Stimulated activated naive CD8-positive, alpha-beta T cell treated with anti-CD3 and anti-CD28 coated beads, Interleukin-15, Interleukin-2, amounts not matched to agents 100 U/mL and 50 U/mL, for 24 hours (primary cell): ENCODE results near the gene GLI3.

Experiments
- ATAC-seq: fragments of 150-1000 bp; cut with Tn5 transposase; one replicate; pipeline ENCODE4 v1.10.0; 2021
- DNase-seq: peaks from one replicate; pipeline ENCODE4 v3.0.0; 2021

The GLI3 gene

DNA sequence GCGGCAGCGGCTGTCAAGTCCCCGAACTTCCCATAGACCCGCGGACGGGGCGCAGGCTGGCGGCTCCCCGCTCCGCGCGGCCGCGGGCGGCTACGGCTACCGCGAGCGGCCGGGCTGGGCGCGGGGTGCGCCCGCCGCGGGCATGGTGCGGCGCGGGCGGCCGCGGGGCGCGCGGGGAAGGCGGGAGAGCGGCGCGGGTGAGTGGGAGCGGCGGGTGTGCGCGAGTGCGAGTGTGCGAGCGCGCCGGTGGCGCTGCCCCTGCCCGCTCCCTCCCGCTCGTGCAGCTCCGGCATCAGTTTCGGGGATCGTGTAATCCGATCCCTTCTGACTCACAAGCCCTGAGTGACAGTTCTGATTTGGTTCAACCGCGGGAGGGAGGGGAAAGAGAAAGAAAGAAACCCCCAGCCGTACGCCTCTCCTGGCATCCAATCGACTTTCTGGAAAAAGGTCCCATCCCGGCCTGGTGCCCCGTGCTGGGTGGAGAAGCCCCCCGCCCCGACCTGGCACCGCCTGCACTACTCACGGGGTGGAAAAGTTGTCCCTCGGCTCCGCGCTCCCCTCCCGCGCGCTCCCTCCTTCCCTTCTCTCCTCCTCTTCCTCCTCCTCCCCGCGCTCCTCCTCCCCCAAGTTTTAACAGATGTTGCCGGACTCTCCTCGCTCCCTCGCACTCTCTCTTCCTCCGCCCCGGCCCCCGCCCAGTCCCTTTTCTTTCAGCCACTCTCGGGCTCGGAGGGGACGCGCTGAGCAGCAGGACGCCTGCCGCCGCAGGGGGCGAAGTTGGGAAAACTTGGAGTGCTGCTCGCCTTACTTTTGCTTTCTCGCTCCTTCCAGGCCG lies at the start of gene GLI3:
Gene GLI3, minus strand, starts transcription at position 234 of the 835 bp plus-strand sequence. CDS start 13,956 bp downstream, outside the sequence.
- ATAC-seq (peak; percentile 79), DNase-seq (peak; percentile 25)

DNA sequence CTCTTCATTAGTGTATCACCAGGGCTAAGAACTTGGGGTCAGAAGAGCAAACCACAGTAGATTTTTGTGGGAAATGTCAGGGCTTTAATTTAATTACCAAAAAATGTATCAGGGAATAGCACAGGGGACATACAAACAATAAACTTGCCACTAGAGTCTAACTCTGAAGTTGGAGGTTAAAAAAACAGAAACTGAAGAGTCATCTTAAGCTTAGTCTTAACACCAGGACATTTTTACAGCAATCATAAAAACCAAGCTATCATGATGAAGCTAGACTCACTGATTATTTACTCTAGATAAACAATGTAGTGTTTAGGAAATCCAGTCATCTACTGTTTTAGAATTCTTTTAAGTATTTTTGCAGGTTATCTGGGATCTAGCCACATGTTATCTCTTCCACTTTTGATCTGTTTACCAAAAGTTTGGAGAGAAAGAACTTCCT lies 48.4 kb upstream of the GLI3 start:
- ATAC-seq (no peak), DNase-seq (no peak)

DNA sequence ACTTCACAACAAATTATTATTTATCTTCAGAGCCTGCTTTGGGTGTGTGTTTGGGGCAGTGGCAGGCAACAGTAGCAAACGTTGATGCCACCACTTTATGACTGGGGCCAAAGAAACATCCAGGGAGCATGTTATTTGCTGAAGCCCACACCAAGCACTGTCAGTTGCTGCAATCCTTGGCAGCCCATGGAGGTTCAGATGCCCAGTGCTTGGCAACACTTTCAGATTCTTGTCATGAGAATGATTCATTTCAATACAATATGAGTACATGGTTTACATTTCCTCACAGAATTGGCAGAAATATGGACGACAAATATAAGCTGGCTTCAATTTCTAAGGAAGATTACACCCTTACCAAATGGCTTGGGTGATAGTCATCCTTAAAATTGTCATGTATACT lies 46.5 kb upstream of the GLI3 start:
- ATAC-seq (no peak), DNase-seq (no peak)

DNA sequence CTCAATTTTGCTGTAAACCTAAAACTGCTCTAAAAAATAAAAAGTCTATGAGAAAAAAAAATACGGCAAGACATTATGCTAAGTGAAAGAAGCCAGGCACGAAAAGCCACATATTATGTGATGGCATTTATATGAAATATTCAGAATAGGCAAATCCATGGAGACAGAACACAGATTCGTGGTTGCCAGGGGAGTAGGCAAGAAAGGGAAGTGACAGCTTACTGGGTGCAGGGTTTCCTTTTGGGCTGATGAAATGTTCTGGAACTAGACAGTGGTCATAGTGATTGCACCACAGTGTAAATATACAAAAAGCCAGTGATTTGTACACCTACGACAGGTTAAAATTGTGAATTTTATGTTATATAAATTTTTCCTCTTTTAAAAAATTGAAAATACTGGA lies 41.3 kb upstream of the GLI3 start:
- no peak for DNase-seq
- no peak for ATAC-seq

DNA sequence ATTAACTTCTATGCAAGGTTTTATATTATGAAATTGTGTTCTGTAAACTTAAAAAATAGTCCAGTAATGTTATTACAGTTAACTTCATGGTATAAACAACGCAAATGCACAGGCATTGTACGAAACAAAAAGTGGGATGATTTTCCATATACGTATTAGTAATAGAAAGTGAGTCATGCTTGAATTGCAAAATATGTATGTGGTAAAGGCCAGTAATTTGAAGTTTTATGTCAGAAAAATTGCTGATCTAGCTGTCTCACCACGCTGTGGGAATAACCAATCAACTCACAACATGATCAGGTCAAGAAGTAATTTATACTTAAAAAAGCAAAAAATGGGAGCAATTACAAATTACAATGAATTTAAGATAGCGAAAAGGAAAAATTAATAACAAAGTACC lies 37.0 kb upstream of the GLI3 start:
- DNase-seq (no peak), ATAC-seq (no peak)

DNA sequence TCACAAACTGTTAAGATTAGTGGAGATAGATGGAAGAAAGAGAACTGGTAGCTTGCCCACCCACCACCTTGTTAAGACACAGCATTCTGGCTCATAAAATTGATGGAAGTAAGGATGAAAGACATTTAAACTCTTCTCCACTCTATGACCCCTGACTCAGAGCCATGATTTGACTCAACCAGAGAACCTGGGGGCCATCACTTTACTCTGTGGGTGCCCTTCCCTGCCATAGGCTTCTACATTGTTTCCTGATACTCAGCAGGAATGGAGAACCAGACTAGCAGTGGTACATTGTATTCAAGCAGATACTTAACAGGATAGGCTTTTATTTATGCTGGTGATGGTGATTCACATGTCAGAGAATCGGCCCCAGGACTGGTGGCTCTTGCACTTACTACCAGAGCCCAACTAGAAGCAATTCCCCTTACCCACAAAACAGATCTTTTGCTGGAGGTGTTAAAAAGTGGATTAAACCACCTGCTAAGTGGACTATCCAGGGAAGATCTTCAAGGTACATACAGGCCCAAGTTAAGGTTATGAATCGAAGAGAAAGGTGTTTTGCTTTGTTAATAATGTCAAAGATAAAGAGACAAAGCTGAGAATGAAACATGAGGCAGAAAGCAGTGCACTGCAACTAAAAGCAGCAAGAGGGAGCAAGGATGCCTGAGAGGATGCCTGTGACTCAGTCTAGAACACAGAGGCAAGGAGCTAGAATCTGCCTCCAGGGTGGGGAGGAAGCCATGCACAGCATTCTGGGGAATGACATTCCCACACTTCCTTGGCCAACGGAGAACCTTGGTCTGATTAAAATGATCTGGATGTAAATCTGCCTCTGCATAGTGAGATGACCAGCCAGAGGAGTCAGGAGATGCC lies 36.0 kb upstream of the GLI3 start:
- no peak for ATAC-seq

DNA sequence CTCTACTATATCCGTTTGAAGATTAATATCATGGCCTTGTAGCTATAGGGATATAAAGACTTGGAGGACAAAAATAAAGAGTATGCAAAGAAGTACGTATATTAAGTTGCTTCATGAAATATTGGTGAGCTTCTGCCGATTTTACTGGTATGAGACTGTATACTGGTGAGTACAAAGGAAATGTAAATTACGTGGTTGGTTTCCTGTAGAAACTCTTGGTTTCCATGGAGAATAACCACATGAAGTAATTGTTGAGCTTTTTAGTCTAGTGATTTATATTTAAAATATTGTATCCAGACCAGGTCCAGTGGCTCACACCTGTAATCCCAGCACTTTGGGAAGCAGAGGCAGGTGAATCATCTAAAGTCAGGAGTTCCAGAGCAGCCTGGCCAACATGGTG lies 32.2 kb upstream of the GLI3 start:
- ATAC-seq (no peak), DNase-seq (no peak)

More for the DNA sequence above, 36.0 kb upstream of the GLI3 start:
- DNase-seq, result no peak

DNA sequence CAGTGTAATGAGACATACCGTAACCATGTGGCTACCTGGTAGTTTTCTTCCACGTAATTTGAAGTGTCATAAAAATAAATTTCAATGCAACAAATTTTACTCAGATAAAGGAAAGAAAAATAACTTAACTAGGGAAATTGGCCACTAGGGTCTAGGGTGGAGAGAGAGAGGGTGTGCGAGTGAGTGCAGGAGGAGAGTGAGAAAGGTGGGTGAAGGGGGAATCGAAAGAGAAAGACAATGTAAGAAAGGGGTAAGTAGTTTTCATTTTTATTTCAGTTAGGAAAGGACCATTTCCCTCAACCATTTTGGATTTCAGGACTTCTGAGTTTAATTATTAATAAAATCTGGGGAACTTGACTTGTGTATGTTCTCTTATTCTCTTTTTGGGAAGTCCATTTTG lies 27.7 kb upstream of the GLI3 start:
- ATAC-seq (no peak), DNase-seq (no peak)

DNA sequence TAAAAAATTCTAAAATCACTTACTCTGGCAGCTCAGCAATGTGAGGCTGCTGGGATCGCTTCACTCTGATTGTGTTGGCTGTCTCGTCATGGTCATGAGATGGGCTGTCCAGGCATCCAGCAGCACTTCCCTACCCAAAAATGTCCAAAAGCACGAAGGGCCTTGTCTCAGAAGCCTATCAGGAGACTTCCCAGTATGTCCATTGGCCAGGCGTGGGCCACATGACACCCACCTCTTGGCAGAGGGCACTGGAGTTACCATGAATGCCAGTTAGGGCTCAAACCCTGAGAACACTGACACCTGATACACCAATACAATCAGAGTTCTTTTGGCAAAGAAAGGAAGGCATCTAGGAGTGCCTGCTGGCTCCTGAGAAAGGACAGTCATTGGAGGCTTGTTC lies 27.0 kb upstream of the GLI3 start:
- no peak for DNase-seq
- ATAC-seq, result no peak

DNA sequence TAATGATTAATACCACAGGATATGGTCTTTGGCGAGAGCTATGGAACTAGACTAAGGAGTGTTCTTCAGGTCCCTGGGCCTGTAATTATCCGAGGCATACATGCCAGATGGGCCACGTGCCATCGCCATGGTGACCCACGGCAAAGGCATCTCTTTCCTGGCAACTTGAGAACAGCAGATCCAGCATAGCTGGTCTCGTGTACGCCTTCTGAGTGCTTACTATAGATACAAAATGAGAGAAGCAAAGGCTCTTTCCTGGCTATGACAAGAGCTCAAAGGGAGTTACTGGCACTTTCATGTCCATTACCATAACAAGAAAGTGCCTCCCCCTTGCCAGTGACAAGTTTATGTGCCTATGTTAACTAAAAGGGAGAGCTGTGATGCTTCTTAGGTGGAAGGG lies 26.0 kb upstream of the GLI3 start:
- DNase-seq (no peak), ATAC-seq (no peak)

DNA sequence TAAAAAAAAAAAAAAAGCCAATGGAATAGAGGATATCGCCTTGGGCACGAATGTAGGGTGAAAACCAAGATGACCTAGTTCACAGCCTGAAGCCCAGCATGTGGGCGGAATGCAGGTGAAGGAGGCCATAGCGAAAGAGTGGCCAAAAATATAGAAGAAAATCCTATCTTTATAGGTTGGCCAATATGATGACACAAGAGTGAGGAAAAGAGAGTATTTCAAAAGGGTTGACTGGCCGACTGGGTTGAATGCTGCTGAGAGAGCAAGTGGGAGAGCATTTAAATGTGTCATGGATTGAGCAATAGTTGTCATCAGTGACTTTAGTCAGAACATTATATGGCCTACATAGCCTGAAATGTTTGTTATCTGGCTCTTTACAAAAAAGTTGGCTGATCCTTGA lies 17.2 kb upstream of the GLI3 start:
- no peak for ATAC-seq
- no peak for DNase-seq

DNA sequence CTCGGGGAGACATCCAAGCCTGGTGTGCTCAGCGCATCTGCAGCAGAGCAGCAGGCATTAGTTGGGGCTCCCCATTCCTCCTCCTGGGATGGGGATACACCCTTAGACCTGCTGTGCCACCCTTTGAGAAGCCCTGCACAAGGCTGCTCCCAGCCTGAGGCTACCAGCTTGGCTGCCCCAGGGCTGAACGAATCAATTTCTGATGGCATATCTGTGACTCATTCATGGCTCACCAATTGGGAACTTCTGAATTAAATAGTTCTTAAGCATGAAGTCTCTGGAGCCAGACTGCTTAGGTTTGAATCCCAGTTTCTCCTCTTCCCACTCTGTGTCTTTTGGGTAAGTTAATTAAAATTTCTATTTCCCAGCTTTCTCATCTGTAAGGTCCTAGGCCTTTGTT lies 16.3 kb upstream of the GLI3 start:
- no peak for ATAC-seq
- DNase-seq, result no peak

DNA sequence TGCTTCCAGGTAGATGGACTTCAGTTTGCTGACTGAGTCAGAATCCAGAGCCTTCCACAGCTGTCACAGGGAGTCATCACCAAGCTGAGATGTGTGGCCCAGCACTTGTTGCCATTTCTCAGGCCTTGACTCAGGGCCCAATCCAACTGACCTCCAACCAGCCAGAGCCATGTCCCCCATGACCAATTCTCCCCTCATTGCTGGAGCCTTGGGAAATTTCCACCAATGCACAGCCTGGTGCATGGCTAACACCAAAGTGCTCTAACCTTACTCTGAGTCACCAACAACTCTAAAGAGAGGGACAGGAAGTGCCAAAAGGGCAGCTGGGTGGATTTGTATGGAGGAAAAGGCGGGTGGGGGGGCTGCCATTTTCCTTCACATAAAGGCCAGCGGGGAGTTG lies 13.4 kb upstream of the GLI3 start:
- DNase-seq (no peak), ATAC-seq (no peak)

DNA sequence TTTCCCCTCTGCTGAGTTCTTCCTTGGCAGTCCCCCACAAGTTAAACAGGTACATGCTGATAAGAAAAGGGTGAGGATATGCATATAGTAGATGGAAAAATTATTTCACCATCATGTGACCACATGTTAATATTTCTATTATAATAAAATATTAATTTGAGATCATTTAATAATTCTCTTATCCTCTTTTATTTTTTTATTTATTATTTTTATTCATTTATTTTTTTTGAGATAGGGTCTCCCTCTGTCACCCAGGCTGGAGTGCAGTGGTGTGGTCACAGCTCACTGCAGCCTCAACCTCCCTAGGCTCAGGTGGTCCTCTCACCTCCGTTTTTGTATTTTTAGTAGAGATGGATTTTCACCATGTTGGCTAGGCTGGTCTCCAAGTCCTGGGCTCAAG lies 11.6 kb upstream of the GLI3 start:
- ATAC-seq (no peak), DNase-seq (no peak)

DNA sequence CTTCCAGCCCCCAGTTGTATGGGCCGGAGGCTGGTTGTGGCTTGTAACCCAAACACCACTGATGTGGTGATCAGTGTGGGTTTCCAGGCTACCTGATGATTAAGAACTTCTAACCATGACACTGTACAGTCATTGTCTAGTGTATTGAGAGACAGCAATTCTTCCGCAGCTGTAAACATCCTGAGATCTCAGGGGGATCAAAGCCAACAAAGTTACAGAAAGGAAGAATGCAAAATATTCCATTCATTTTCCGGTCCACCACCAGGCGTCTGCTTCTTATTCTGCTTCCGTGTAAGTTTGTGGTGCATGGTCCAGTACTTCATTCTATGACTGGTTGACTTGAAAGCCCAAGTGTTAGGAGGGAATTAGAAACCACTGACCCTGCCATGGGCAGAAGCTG lies 10.3 kb upstream of the GLI3 start:
- ATAC-seq, result no peak

DNA sequence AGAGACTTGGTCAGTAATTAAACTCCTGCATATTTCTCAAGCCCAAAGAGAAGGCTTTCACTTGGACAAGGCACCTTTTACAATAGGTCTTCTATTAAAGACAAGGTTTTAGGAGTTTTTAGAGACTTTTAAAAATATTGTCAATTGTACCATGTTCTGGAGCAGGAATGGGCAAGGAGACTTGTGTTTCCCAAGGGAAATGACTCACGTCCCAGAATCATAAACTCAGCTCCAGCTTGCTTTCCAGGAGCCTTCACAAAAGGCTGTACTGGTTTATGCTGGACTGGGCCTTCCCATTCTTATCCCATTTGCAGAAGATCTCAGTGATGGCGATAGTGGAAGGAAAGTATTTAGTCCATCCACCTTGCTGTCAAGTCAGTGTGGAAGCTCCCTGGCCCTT lies 7.8 kb upstream of the GLI3 start:
- ATAC-seq, result no peak
- DNase-seq, result no peak

More for the DNA sequence above, 10.3 kb upstream of the GLI3 start:
- DNase-seq, result no peak

DNA sequence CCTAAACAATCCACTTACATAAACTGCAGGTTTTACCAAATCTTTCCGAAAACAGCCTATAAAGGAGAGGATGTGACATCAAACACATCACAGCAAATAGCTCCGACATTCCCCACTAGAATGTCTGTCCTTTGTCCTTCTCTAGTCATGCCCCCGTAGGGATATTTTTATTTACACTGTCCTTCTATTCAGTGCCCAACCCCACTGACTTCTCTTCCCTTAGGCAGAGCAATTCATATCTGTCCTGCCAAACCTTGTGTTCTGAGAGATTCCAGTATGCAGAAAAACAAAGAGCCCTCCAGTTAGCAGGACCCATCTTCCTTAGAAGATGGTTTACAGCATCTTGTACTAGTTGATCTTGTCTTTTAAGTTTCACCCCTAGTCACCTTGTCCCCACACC lies 5.4 kb upstream of the GLI3 start:
- DNase-seq (no peak), ATAC-seq (no peak)

DNA sequence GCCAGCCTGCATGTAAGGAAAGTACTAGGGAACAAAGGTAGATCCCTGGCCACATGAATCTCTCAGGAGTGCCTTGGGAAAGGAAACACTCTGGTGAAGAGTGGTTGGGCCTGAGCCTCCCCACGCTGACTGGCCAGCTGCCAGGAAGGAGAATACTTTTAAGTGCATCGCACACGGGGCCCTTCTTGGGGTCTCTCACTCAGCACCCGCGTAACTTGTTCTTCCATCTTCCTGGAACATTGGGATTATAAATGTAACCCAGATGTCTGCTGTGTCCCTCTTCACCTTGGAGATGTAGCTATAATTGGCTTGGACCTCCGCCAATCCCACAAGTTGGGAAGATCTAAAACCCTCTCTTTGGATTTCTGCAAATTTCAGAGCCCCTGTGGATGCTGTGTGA lies 4.4 kb upstream of the GLI3 start:
- ATAC-seq (no peak), DNase-seq (no peak)

DNA sequence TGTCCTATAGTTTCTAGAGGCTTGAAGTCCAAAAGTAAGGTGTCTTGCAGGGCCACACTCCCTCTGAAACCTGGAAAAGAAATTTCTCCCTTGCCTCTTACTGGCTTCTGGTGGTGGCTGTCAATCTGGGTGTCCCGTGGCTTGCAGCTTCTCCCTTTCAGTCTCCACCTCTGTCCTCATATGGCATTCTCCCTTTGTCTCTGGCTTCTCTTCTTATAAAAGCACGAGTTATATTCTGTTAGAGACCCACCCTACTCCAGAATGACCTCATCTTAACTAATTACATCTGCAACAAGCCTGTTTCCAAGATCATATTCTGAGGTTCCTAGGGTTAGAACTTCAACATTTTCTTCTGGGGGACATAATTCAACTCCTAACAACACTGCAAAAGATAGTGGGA lies 3.4 kb upstream of the GLI3 start:
- DNase-seq (no peak), ATAC-seq (no peak)

DNA sequence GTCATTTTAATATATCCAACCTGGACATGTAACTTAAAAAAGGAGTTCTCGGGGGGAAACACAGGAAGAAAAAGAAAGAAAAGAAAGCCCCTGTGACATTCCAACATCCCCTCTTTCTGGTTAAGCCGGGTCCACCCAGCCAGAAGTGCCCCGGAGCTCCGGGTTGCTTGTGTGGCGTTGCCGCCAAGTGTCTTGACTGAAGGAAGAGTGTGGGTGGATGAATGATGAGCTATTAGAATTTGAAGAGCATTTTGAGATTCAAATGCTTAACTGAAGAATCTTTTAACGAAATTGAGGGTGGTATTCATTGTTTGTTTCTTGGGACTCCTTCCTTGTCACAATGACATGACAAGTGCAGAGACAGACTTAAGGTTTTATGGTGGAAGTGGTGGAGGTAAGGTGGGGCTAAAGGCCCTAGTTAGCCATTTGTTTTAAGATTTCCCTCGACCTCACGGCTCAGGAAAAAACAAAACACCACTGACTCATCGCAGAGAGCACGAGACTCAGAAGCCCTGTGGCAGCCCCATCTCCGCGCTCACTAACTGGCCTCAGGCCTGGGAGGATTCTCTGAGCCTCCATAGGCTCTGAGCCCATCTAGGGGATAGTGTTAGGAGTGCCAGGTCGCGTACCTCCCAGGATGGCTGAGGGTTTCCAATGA lies 1.8 kb upstream of the GLI3 start:
- no peak for DNase-seq
- no peak for ATAC-seq

DNA sequence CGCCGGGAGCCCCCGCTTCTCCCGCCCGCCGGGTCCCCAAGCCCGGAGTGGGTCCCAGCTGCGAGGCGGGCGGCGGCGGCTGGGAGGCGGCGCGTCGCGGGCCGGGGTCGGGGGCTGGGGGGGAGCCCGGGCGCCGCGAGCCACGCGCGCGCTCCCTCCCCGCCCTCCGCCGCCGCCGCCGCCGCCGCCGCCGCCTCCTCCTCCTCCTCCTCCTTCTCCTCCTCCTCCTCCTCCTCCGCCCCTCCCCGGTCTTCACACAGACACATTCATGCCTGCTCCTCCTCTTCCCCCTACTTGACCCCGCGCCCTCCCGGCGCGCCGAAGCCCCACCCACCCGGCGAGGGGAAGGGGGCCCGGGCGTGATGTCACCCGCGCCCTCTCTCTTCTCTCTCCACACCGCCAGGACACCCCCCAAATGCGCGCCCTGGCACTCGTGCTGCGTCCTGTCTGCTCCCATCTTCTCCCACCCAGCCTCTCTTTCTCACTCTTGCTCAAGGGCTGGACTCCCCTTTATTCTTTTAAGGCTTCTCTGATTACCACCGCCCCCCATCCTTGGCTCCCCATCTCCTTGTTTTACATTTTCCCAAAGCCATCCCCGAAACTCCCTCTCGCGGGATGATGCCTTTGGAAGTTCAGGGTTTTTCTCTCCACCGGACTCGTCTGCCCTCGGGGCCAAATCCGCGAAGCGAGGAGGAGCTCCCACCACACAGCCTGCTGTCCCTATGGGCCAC lies 967 bp upstream of the GLI3 start:
- DNase-seq (no peak), ATAC-seq (no peak)
